CD4-positive, alpha-beta T cell treated with Interleukin-12 subunit alpha and Interleukin-12 subunit beta, for 1 hour (primary cell): ENCODE results near the gene RPIA.
A peak's percentile ranks its signal among the peaks of the same experiment; 100 is the strongest.

Experiments used
- DNase-seq: peaks from one replicate; pipeline ENCODE4 v3.0.0-alpha.2; 2020

RPIA gene

GRCh38 chr2:88686320-88686719 lies 5.2 kb upstream of the RPIA start:
- DNase-seq = no peak

- no peak for DNase-seq
Observed at GRCh38 chr2:88687384-88687783, 4.1 kb upstream of the RPIA start.

- DNase-seq = peak; percentile 51
Observed at GRCh38 chr2:88690591-88691338, 708 bp upstream of the RPIA start.

- DNase-seq = peak; percentile 23
Observed at GRCh38 chr2:88692187-88692586, 714 bp downstream of the RPIA start.

GRCh38 chr2:88693911-88694414 lies 2.5 kb downstream of the RPIA start:
- DNase-seq = no peak

- no peak for DNase-seq
Observed at GRCh38 chr2:88696611-88697010, 5.1 kb downstream of the RPIA start.

GRCh38 chr2:88697370-88698026 lies 6.0 kb downstream of the RPIA start:
- DNase-seq = no peak

GRCh38 chr2:88698027-88698413 lies 6.5 kb downstream of the RPIA start:
- no peak for DNase-seq

GRCh38 chr2:88698498-88699233 lies 7.2 kb downstream of the RPIA start:
- DNase-seq = no peak

- no peak for DNase-seq
Observed at GRCh38 chr2:88707003-88707402, 15.5 kb downstream of the RPIA start.

GRCh38 chr2:88709181-88709631 lies 17.7 kb downstream of the RPIA start:
- DNase-seq = no peak

- no peak for DNase-seq
Observed at GRCh38 chr2:88711289-88711688, 19.8 kb downstream of the RPIA start.

GRCh38 chr2:88711897-88712296 lies 20.4 kb downstream of the RPIA start:
- no peak for DNase-seq

GRCh38 chr2:88713408-88713807 lies 21.9 kb downstream of the RPIA start:
- DNase-seq = no peak

- no peak for DNase-seq
Observed at GRCh38 chr2:88714667-88715066, 23.2 kb downstream of the RPIA start.

DNA sequence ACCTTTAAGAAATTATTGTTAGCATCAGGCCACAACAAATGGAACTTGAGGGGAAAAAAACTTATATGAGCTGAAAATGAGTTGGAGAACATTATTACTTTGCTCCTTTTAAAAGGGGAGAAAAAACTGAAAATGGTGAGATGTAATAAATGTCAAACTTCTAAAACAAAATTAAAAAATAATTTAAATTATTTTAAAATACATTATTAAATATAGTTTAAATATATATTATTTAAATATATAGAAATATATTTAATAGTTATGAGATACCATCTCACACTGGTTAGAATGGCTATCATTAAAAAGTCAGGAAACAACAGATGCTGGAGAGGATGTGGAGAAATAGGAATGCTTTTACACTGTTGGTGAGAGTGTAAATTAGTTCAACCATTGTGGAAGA lies 28.9 kb downstream of the RPIA start:
- DNase-seq = no peak

GRCh38 chr2:88721268-88721667 lies 29.8 kb downstream of the RPIA start:
- no peak for DNase-seq

DNA sequence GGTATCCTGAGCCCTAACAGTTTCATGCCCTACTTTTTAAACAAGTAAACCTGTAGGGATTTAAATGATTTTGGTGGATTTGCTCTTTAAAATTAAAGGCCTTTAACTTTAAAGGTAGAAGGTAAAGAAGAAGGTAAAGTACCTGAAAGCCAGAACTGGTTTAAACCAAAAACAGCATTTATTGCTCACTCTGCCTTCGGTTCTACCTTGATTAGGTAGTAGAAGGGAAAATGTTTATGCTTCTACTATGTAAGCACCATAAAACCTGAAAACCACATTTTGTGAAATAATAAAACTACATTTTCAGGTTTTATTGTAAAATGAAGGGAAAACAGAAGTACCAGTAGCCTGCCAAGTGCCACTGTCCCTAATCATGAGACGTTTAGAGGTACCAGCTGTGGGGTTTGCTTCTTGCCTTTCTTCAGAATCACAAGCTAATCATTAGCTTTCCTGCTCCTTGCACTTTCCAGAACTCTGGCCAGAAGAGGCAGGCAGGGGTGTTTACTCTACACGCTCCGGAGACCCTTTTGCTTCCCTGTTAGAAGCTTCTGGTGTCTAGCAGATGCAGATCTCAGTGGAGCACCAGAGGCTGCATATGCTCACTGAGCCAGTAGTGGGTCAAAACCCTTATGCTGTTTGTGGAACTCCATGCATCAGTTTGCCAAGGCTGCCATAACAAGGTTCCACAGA lies 33.3 kb downstream of the RPIA start:
- no peak for DNase-seq

- DNase-seq = no peak
Observed at GRCh38 chr2:88729061-88729745, 37.7 kb downstream of the RPIA start.

DNA sequence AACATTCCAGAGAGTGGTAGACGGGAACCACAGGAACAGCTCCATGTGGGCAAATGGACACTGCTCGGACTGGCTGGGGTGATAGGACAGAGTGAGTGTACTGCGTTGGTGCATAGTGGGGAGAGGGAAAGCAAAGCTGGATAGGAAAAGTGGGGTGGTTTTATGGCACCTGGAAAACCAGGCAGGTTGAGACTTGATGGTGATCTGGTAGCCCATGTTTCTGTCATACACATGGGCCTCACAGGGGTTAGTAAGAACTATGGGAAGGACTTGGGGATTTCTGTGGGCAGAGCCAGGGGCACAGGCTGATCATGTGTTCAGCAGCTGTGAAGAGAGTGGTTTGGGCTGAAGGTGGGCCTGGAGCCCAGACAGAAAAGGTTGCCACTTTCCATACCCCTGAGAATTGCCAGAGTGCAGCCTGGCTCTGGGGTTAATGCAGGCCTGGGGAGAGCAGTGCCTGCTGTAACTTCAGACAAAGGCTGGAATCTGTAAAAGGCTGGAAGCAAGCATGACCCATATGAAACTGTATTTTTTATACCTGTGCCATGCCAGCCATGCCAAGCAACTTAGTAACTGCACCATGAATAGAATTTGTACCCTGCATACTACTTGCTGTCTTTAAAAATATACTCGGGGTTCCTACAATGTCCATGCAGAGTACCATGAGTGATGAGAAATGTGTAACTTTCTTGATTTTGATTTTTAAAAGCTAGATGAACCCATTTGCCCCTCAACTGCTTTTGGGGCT lies 41.9 kb downstream of the RPIA start:
- DNase-seq = no peak

- no peak for DNase-seq
Observed at GRCh38 chr2:88735133-88735532, 43.7 kb downstream of the RPIA start.

- DNase-seq = no peak
Observed at GRCh38 chr2:88735853-88736252, 44.4 kb downstream of the RPIA start.
